ENCODE data around the gene TRIM34.
A peak's percentile ranks its signal among the peaks of the same experiment; 100 is the strongest.

- TF ChIP-seq CTCF (IDR thresholded peaks at IDR 0.05): peak; percentile 78
- no peak for TF ChIP-seq ZFX (IDR thresholded peaks at IDR 0.05; ENCODE audit: borderline replicate concordance)
These were observed 60.0 kb downstream of the TRIM34 start, which contains the start of gene TRIM5 for GRCh38 chr11:5684646-5685362.
